Kidney epithelial cell (primary cell): ENCODE results near the gene GPA33. TPM values are rescaled to one million over a fixed set of nuclear protein-coding genes. Genes with fewer than 3 reads are reported as not detected.
A peak's percentile ranks its signal among the peaks of the same experiment; 100 is the strongest.

ENCODE experiments used
- DNase-seq: peaks from one replicate; pipeline ENCODE4 v3.0.0-alpha.2; 2010; ENCODE audit warnings: low read depth
- H3K27me3 ChIP-seq: 2 replicates; pipeline ENCODE4 v1.6.0; 2011; ENCODE audit warnings: low read length; ENCODE audit not compliant: control insufficient read depth, insufficient read depth
- H3K36me3 ChIP-seq: 2 replicates; pipeline ENCODE4 v1.5.1; 2011; ENCODE audit warnings: low read length; ENCODE audit not compliant: control insufficient read depth, insufficient read depth
- H3K4me3 ChIP-seq: 2 replicates; pipeline ENCODE4 v1.5.1; 2011; ENCODE audit warnings: low read depth, mild to moderate bottlenecking, control low read depth, low read length
- total RNA-seq: library from RNA; depleted of rRNA; stranded (reverse); fragments of >200 nt; gene quantifications from 2 replicates; pipeline ENCODE4 v1.2.3, GENCODE V29; 2015
- TF ChIP-seq, protein P1 (sequence below): IDR thresholded peaks from 2 replicates; pipeline ENCODE4 v1.5.1; 2011; ENCODE audit warnings: mild to moderate bottlenecking, moderate library complexity, low read length, control low read depth, inconsistent platforms; ENCODE audit not compliant: insufficient read depth, poor library complexity, severe bottlenecking

The GPA33 gene
- total RNA-seq, 1 donor from 2014 or later: not detected

DNA sequence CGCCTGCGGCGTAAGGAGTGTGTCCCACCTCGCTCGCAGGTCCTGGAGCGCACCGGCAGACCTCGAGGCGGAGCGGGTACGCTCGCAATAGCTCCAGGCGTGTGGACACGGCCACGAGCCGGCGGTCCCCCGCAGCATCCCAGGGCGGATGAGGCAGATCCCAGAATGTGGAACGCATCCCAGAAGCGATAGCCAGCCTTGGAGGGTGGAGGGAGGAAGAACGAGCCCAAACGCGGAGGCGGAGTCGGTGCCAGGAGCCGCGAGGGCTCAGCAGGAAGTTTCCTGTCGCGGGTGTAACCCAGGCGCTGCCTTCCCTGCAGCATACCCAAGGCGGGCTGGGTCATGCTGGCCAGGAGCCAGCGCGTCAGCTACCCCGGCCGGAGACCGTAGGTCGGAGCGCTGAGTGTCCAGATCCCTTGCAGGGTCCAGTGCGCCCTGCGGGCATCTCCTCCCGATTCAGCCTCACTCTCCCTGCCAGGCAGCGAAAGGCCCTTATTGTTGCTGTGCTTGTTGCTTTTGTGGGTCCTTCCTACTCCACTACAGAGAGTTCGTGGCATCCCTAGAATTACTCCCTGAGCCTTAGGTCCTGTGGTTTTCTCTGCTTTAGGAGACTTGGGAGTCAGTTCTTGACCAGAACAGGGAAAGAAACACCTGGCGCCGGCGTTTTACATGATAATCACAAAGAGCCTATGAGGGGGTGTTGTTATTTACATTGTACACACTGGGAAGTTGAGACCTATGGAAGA, 31.4 kb upstream of the GPA33 start:
- Histone ChIP-seq H3K36me3 (no peaks in the 10 kb centered on the region), H3K27me3 (peaks cover 5% of the 10 kb centered on the region), H3K4me3 (peak overlapping the region; percentile 44)
- no peak for DNase-seq
- TF ChIP-seq, protein P1, sequence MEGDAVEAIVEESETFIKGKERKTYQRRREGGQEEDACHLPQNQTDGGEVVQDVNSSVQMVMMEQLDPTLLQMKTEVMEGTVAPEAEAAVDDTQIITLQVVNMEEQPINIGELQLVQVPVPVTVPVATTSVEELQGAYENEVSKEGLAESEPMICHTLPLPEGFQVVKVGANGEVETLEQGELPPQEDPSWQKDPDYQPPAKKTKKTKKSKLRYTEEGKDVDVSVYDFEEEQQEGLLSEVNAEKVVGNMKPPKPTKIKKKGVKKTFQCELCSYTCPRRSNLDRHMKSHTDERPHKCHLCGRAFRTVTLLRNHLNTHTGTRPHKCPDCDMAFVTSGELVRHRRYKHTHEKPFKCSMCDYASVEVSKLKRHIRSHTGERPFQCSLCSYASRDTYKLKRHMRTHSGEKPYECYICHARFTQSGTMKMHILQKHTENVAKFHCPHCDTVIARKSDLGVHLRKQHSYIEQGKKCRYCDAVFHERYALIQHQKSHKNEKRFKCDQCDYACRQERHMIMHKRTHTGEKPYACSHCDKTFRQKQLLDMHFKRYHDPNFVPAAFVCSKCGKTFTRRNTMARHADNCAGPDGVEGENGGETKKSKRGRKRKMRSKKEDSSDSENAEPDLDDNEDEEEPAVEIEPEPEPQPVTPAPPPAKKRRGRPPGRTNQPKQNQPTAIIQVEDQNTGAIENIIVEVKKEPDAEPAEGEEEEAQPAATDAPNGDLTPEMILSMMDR: no peak

DNA sequence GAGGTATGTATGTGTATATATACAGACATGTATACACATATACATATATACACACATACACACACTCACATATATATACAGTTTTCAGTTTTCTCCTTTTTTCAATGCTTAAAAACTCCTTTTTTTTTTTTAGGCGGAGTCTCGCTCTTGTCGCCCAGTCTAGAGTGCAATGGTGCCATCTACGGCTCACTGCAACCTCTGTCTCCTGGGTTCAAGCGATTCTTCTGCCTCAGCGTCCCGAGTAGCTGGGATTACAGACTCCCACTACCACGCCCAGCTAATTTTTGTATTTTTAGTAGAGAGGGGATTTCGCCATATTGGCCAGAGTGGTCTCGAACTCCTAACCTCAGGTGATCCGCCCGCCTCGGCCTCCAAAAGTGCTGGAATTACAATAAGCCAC, 30.7 kb upstream of the GPA33 start:
- Histone ChIP-seq H3K27me3 (peaks cover 2% of the 10 kb centered on the region), H3K4me3 (peak overlapping the region; percentile 44), H3K36me3 (no peaks in the 10 kb centered on the region)
- TF ChIP-seq, protein P1: no peak
- no peak for DNase-seq

DNA sequence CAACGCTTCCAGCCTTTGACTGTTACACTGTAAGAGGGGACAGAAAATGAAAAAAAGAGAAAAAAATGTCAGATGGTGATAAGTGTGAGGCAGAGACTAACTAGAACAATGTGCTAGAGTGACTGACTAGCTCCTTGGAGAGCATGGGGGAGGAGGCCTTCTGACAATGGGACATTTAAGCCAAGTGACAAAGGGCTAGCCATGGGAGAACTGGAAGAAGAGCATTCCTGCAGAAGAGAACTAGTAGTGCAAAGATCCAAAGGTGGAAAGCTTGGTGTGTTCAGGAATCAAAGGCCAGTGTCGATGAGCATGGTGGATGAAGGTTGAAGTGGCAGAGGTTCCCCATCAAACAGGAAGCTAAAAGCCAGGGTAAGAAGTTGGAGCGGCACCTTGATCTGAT, 29.5 kb upstream of the GPA33 start:
- H3K4me3 ChIP-seq: no peak overlapping the region
- TF ChIP-seq, protein P1: no peak
- no peaks in the 10 kb centered on the region for H3K27me3 ChIP-seq
- no peaks in the 10 kb centered on the region for H3K36me3 ChIP-seq
- no peak for DNase-seq

DNA sequence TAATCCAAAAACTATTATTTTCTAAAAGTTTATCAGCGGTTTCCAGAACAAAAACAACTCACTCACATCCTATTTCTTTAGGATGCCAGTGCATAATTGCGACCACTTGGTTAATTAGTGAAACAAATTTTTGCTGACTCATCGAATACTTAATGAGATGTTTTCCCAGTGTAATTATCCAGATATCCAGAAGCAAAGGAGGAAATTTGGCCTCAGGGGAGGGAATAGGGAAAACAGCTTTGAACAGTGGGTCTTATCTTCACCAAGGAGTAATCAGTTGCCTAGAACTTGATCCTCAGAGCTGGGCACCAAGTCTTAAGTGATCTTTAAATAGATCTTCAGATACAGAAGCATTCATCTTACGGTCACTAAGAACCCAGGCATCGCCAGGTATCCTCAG, 28.0 kb upstream of the GPA33 start:
- TF ChIP-seq, protein P1: no peak
- H3K27me3 ChIP-seq: no peaks in the 10 kb centered on the region
- no peak for DNase-seq

DNA sequence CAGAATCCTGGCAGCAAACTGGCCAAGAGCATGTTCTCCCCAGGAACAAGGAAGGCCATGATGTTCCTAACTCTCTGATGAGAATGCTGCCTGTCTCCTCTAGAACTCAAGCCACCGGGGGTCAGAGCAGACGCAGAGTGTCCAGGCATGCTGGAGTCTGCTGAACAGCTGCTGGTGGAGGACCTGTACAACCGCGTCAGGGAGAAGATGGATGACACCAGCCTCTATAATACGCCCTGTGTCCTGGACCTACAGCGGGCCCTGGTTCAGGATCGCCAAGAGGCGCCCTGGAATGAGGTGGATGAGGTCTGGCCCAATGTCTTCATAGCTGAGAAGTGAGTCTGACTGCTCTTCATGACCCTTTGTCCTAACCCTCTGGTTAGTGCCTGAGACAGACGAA, 27.0 kb upstream of the GPA33 start:
- Histone ChIP-seq H3K36me3 (no peaks in the 10 kb centered on the region), H3K27me3 (no peaks in the 10 kb centered on the region), H3K4me3 (no peak overlapping the region)
- no peak for DNase-seq
- TF ChIP-seq, protein P1: no peak

More for the DNA sequence above, 28.0 kb upstream of the GPA33 start:
- H3K4me3 ChIP-seq: no peak overlapping the region
- H3K36me3 ChIP-seq: no peaks in the 10 kb centered on the region

DNA sequence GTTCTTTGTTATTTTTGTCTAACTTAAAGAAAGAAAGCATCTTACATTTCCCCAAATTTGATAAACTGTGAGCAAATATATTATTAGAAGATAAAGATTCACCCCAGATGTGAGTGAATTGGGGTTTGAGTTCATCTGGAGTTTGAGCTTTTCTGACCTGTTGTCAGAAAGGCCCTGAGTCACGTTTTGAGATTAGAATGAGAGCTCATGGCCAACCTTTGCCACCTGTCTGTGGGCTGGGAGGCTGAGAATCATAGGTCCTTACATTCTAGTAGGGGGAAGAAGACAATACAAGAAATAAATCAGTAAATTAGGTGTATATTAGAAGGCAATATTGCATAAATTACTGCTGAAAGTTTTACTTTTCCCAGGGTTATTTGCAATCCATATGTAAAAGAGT, 26.0 kb upstream of the GPA33 start:
- Histone ChIP-seq H3K4me3 (no peak overlapping the region), H3K27me3 (no peaks in the 10 kb centered on the region), H3K36me3 (no peaks in the 10 kb centered on the region)
- TF ChIP-seq, protein P1: no peak
- no peak for DNase-seq
